Measurements from ENCODE around the gene SLC1A1. TPM values are rescaled to one million over a fixed set of nuclear protein-coding genes. Genes with fewer than 3 reads are reported as not detected.

The SLC1A1 gene
- total and polyA plus RNA-seq, 4 donors: 0.33 to 86.0 (median 33.2) TPM

DNA sequence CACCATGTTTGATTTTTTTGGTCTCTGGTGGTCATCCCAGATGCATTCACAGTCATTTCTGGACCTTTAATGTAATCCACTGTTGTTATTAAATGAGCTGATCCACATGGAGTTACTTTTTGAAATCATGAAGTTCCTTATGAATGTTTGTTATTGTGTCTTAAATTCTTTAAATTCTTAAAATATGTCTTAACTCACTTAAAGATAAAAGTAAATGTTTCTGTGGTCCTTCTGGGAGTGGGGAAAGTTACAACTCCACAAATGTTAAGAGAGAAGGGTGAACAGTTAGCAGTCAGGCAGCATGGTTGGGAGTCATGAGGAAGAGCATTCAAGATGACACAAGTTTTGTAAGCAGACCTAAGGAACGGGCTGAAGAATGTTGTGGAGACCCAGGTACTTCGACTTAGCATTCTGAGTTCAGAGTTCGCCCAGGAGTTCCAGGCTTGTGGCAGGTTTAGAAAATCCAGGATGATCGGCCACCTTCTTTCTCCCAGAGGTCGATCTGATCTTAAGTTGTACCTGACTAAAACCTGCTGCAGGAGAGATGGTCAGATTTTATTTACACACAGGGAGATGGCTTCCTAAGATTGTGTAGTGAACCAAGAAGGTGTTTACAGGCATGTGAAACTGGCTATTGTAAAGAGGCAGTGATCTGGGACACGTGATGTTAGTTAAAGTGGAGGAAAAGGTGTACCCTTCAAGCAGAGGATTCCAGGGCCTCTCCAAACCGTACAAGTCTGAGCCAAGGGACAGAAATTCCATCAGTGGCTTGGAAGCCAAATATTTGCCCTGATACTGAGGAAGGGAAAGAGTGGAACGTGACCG, 17.2 kb downstream of the SLC1A1 start (continued):
- TF ChIP-seq, protein P1, sequence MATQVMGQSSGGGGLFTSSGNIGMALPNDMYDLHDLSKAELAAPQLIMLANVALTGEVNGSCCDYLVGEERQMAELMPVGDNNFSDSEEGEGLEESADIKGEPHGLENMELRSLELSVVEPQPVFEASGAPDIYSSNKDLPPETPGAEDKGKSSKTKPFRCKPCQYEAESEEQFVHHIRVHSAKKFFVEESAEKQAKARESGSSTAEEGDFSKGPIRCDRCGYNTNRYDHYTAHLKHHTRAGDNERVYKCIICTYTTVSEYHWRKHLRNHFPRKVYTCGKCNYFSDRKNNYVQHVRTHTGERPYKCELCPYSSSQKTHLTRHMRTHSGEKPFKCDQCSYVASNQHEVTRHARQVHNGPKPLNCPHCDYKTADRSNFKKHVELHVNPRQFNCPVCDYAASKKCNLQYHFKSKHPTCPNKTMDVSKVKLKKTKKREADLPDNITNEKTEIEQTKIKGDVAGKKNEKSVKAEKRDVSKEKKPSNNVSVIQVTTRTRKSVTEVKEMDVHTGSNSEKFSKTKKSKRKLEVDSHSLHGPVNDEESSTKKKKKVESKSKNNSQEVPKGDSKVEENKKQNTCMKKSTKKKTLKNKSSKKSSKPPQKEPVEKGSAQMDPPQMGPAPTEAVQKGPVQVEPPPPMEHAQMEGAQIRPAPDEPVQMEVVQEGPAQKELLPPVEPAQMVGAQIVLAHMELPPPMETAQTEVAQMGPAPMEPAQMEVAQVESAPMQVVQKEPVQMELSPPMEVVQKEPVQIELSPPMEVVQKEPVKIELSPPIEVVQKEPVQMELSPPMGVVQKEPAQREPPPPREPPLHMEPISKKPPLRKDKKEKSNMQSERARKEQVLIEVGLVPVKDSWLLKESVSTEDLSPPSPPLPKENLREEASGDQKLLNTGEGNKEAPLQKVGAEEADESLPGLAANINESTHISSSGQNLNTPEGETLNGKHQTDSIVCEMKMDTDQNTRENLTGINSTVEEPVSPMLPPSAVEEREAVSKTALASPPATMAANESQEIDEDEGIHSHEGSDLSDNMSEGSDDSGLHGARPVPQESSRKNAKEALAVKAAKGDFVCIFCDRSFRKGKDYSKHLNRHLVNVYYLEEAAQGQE (IDR thresholded peaks at IDR 0.05): no peak
- TF ChIP-seq, protein P2, sequence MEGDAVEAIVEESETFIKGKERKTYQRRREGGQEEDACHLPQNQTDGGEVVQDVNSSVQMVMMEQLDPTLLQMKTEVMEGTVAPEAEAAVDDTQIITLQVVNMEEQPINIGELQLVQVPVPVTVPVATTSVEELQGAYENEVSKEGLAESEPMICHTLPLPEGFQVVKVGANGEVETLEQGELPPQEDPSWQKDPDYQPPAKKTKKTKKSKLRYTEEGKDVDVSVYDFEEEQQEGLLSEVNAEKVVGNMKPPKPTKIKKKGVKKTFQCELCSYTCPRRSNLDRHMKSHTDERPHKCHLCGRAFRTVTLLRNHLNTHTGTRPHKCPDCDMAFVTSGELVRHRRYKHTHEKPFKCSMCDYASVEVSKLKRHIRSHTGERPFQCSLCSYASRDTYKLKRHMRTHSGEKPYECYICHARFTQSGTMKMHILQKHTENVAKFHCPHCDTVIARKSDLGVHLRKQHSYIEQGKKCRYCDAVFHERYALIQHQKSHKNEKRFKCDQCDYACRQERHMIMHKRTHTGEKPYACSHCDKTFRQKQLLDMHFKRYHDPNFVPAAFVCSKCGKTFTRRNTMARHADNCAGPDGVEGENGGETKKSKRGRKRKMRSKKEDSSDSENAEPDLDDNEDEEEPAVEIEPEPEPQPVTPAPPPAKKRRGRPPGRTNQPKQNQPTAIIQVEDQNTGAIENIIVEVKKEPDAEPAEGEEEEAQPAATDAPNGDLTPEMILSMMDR (IDR thresholded peaks at IDR 0.05; ENCODE audit: low read depth, low read length, missing input control): no peak

DNA sequence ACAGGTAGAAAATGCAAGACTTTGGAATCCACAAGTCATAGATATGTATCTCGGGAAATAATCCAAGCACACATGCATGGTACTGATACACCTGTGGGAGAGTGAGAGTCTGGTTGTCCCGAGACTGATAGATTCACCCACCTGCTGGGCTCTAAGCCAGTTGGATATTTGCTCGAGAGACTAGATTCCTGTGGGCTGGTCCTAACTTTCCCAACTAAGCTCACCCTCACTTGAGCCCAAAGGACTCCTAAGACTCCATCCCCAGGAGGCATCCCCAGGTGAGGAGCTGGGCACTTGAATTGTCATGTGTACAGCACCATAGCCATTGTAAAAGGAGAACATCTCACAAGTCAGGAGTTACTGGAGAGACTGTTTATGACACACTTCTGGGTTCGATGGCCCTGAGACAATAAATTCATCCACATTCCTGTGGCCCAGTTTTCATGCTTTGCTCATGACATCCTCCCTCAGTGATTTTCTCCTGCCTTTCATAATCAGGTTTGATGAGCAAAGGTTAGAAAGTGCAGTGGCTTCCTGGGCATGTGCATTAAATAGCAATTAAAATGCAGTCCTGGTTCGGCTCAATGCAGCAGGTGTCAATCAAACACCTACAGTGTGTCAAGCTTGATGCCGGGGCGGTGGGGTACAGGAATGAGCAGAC, 18.1 kb downstream of the SLC1A1 start:
- H3K36me3 ChIP-seq (ENCODE audit: control insufficient read depth in 4 of 4, insufficient read depth in 3 of 4, low read depth in 1 of 4, low read length in 3 of 4): no peaks in the 10 kb centered on the region
- no peak for DNase-seq (ENCODE audit: low spot score)
- H3K4me1 ChIP-seq (ENCODE audit: control insufficient read depth in 4 of 4, insufficient read depth in 4 of 4, low read length in 3 of 4): peaks cover 17 to 63% (median 53%) of the 10 kb centered on the region in 4 donors
- peak overlapping the region in 1 of 2 donors; percentile 55 for H3K9ac ChIP-seq (ENCODE audit: low read depth in 1 of 2, low read length in 2 of 2)
- H3K4me3 ChIP-seq (ENCODE audit: low read depth in 1 of 3, low read length in 3 of 3): no peak overlapping the region
- H3K9me3 ChIP-seq (ENCODE audit: control insufficient read depth in 4 of 4, low read length in 3 of 4): peaks cover 0 to 2% (median 0%) of the 10 kb centered on the region in 4 donors
- H3K27me3 ChIP-seq (ENCODE audit: control insufficient read depth in 4 of 4, insufficient read depth in 4 of 4, low read length in 3 of 4): no peaks in the 10 kb centered on the region
- 51% methylated on average over 7 of the region's 7 CpGs for WGBS
- TF ChIP-seq HNF4A (conservative IDR thresholded peaks at IDR 0.05) (peak; percentile 48 to 63), HNF4G (IDR thresholded peaks at IDR 0.05) (no peak), SP1 (IDR thresholded peaks at IDR 0.05) (peak; percentile 40), FOXA1 (IDR thresholded peaks at IDR 0.05) (no peak), RAD21 (IDR thresholded peaks at IDR 0.05) (peak in 1 of 2 donors; percentile 26), JUND (IDR thresholded peaks at IDR 0.05) (peak in 1 of 2 donors; percentile 47), RXRA (IDR thresholded peaks at IDR 0.05) (peak; percentile 67 to 78), YY1 (IDR thresholded peaks at IDR 0.05) (peak; percentile 32)
- TF ChIP-seq, protein P3, sequence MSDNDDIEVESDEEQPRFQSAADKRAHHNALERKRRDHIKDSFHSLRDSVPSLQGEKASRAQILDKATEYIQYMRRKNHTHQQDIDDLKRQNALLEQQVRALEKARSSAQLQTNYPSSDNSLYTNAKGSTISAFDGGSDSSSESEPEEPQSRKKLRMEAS (IDR thresholded peaks at IDR 0.05): peak; percentile 42
- TF ChIP-seq, protein P1 (IDR thresholded peaks at IDR 0.05): no peak
- TF ChIP-seq, protein P4, sequence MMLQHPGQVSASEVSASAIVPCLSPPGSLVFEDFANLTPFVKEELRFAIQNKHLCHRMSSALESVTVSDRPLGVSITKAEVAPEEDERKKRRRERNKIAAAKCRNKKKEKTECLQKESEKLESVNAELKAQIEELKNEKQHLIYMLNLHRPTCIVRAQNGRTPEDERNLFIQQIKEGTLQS (IDR thresholded peaks at IDR 0.05): peak; percentile 18
- H3K27ac ChIP-seq (ENCODE audit: low read depth in 1 of 2, low read length in 2 of 2): peak overlapping the region; percentile 60 to 79
